ENCODE results near the gene PLIN3.
"Not testable (repeated sequence)": the region's sequence is repeated elsewhere in the genome, so short reads cannot be mapped to it uniquely, and the experiment has no call there.

Gene PLIN3

DNA sequence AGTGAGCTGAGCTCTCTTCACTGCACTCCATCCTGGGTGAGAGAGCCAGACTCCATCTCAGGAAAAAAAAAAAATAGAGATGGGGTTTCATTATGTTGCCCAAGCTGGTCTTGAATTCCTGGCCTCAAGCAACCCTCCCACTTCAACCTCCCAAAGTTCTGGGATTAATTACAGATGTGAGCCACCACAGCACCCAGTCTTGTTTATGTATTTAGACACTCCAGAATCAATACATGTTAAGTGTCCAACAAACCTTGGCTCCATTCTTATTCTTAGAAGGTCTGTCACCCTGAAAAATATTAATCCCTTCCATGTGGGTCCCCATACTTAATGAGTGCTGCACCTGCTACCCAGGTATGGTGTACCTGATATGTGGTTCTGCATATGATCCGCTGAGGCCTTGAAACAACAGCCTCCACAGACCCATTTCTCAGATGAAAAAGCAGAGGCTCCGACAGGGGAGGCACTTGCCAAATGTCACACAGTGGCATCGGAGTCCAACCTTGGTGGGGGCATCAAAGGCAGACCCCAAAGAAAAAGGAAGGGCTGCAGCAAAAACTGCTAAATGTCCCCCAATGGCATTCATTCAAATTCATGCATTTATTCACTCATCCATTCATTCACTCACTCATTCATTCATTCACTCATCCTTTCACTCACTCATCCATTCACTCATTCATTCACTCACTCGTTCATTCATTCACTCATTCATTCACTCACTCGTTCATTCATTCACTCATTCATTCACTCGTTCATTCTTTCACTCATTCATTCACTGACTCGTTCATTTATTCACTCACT lies 52.6 kb downstream of the PLIN3 start:
- DNase-seq (ENCODE audit: extremely low read depth in 1 of 2, low read depth in 1 of 2): no peak

GRCh38 chr19:4811328-4812131 lies 55.9 kb downstream of the PLIN3 start:
- peak; percentile 66 to 83 for DNase-seq (ENCODE audit: extremely low read depth in 1 of 2, low read depth in 1 of 2)

DNA sequence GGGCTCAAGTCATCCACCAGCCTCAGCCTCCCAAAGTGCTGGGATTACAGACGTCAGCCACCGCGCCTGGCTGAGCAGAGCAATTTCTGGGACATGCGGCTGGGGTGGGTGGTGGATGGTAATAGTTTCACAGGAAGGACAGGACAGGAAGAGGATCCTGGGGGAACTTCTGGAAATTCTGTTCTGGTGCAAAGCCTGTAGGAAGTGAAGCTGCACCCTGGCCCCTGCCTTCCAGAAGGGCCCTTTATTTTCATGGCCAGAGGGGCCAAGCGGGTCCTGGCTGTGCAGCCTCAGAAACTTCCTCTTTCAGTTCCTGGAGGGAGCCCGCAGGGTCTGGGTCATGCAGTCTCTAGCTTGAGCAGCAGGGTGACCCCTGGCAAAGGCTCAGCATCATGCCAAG lies 60.3 kb downstream of the PLIN3 start:
- DNase-seq (ENCODE audit: extremely low read depth in 1 of 2, low read depth in 1 of 2): no peak

GRCh38 chr19:4806384-4806783 lies 61.1 kb downstream of the PLIN3 start:
- no peak for DNase-seq (ENCODE audit: extremely low read depth in 1 of 2, low read depth in 1 of 2)

DNA sequence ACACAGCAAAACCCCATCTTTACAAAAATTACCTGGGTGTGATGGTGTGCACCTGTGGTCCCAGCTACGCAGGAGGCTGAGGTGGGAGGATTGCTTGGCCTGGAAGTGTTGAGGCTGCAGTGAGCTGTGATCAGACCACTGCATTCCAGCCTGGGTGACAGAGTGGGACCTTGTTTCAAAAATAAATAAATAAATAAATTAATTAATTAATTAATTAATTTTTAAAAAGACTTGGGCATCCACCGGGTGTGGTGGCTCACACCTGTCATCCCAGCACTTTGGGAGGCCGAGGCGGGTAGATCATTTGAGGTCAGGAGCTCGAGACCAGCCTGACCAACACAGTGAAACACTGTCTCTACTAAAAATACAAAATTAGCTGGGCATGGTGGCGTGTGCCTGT lies 62.3 kb downstream of the PLIN3 start:
- DNase-seq (ENCODE audit: extremely low read depth in 1 of 2, low read depth in 1 of 2): not testable (repeated sequence)

- peak in 1 of 2 donors; percentile 42 for DNase-seq (ENCODE audit: extremely low read depth in 1 of 2, low read depth in 1 of 2)
Observed at GRCh38 chr19:4803736-4804695, 63.5 kb downstream of the PLIN3 start.

GRCh38 chr19:4802711-4803110 lies 64.8 kb downstream of the PLIN3 start:
- DNase-seq (ENCODE audit: extremely low read depth in 1 of 2, low read depth in 1 of 2): no peak

GRCh38 chr19:4801085-4801619 lies 66.3 kb downstream of the PLIN3 start:
- DNase-seq (ENCODE audit: extremely low read depth in 1 of 2, low read depth in 1 of 2): no peak

- no peak for DNase-seq (ENCODE audit: extremely low read depth in 1 of 2, low read depth in 1 of 2)
Observed at GRCh38 chr19:4800591-4801081, 66.8 kb downstream of the PLIN3 start.

DNA sequence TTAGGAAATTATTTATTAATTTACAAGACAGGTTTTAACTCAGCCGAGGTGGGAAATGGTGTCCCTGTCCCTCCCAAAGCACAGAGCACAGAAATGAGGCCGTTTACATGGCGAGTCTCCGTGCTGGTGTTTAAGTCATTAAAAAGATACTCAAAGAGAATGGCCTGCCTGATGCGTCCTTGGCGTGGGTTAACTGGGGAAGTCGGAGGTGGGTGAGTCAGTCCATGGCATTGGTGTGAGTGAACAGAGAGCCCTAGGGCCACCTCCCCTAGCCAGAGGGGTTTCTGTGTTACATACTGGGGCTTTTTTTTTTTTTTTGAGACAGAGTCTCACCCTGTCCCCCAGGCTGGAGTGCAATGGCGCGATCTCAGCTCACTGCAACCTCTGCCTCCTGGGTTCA lies 72.1 kb downstream of the PLIN3 start:
- no peak for DNase-seq (ENCODE audit: extremely low read depth in 1 of 2, low read depth in 1 of 2)

DNA sequence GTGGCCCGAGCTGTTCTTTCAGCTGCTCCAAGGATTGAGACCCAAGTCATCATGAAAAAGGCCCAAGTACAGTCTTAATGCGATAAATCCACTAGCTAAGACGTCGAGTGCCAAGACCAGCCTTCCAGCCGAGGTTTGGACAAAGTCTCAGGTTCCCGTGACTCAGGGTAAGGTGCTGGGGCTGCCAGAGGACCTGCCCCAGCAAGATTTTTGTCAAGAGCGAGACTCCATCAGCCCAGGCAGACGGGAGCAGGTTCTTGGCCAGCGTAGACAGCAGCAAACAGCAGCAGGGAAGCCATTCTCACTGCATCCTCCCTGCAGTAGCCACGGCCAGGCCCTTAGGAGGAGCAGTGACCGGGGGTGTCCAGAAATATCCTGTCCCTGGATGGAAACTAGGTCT lies 72.5 kb downstream of the PLIN3 start:
- DNase-seq (ENCODE audit: extremely low read depth in 1 of 2, low read depth in 1 of 2): no peak

- DNase-seq (ENCODE audit: extremely low read depth in 1 of 2, low read depth in 1 of 2): not testable (repeated sequence)
Observed at GRCh38 chr19:4793278-4793677, 74.2 kb downstream of the PLIN3 start.

DNA sequence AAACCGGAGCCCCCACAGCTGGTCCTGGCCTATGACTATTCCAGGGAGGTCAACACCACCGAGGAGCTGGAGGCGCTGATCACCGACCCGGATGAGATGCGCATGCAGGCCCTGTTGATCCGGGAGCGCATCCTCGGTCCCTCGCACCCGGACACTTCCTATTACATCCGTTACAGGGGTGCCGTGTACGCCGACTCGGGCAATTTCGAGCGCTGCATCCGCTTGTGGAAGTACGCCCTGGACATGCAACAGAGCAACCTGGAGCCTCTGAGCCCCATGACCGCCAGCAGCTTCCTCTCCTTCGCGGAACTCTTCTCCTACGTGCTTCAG lies 74.6 kb downstream of the PLIN3 start:
- not testable (repeated sequence) for DNase-seq (ENCODE audit: extremely low read depth in 1 of 2, low read depth in 1 of 2)

DNA sequence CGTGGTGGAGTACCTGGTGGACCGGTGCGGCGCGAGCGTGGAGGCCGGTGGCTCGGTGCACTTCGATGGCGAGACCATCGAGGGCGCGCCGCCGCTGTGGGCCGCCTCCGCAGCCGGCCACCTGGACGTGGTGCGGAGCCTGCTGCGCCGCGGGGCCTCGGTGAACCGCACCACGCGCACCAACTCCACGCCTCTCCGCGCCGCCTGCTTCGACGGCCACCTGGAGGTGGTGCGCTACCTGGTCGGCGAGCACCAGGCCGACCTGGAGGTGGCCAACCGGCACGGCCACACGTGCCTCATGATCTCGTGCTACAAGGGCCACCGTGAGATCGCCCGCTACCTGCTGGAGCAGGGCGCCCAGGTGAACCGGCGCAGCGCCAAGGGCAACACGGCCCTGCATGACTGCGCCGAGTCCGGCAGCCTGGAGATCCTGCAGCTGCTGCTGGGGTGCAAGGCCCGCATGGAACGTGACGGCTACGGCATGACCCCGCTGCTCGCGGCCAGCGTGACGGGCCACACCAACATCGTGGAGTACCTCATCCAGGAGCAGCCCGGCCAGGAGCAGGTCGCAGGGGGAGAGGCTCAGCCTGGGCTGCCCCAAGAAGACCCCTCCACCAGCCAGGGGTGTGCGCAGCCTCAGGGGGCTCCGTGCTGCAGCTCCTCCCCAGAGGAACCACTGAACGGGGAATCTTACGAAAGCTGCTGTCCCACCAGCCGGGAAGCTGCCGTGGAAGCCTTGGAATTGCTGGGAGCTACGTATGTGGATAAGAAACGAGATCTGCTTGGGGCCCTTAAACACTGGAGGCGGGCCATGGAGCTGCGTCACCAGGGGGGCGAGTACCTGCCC lies 75.2 kb downstream of the PLIN3 start:
- not testable (repeated sequence) for DNase-seq (ENCODE audit: extremely low read depth in 1 of 2, low read depth in 1 of 2)

- DNase-seq (ENCODE audit: extremely low read depth in 1 of 2, low read depth in 1 of 2): peak; percentile 93 to 98
Observed at GRCh38 chr19:4791183-4792018, 76.1 kb downstream of the PLIN3 start, which contains the start of gene FEM1A. FEM1A (plus strand) TSS chr19:4791734; CDS start chr19:4791855, 121 bp downstream.
